HepG2 (cell line): ENCODE results near the gene ZC3H18. TPM values are rescaled to one million over a fixed set of nuclear protein-coding genes. Genes with fewer than 3 reads are reported as not detected.
A peak's percentile ranks its signal among the peaks of the same experiment; 100 is the strongest.

Experiments
- ARNT ChIP-seq: fragments of 450-650 bp; IDR thresholded peaks from 2 replicates; pipeline ENCODE4 v1.6.1; 2017
- ATF5 ChIP-seq: sonication (generic); formaldehyde crosslinking; IDR thresholded peaks from 2 replicates; pipeline ENCODE4 v1.4.0; 2020; ENCODE audit warnings: mild to moderate bottlenecking, low read depth, missing genetic modification reagents
- ETV6 ChIP-seq: sonication (generic); formaldehyde crosslinking; conservative IDR thresholded peaks from 2 replicates; pipeline ENCODE4 v1.4.0; 2020; ENCODE audit warnings: missing genetic modification reagents
- NR2F6 ChIP-seq, 2 experiments: IDR thresholded peaks; 2 replicates each; pipeline ENCODE4 v1.6.1; 2016; ENCODE audit warnings: antibody characterized with exemption in 1 of 2, mild to moderate bottlenecking in 1 of 2
- REPIN1 ChIP-seq: sonication (generic); formaldehyde crosslinking; IDR thresholded peaks from 2 replicates; pipeline ENCODE4 v1.8.0; 2022; ENCODE audit warnings: missing genetic modification reagents, low read depth, mild to moderate bottlenecking, borderline replicate concordance
- RFX3 ChIP-seq: IDR thresholded peaks from 2 replicates; pipeline ENCODE4 v1.6.1; 2016; ENCODE audit warnings: missing biosample characterization, missing genetic modification reagents
- SMAD3 ChIP-seq: sonication (generic); formaldehyde crosslinking; IDR thresholded peaks from 2 replicates; pipeline ENCODE4 v1.4.0; 2020; ENCODE audit warnings: missing genetic modification reagents
- TBP ChIP-seq: sonication (generic); formaldehyde crosslinking; IDR thresholded peaks from 2 replicates; pipeline ENCODE4 v1.5.0; 2020; ENCODE audit warnings: missing genetic modification reagents
- ZNF234 ChIP-seq: sonication (generic); formaldehyde crosslinking; conservative IDR thresholded peaks from 2 replicates; pipeline ENCODE4 v1.5.1; 2020; ENCODE audit warnings: mild to moderate bottlenecking, missing genetic modification reagents
- ZNF331 ChIP-seq: sonication (generic); formaldehyde crosslinking; IDR thresholded peaks from 2 replicates; pipeline ENCODE4 v1.4.0; 2020; ENCODE audit warnings: missing genetic modification reagents
- ZNF337 ChIP-seq: sonication (generic); formaldehyde crosslinking; IDR thresholded peaks from 2 replicates; pipeline ENCODE4 v1.5.1; 2020; ENCODE audit warnings: missing genetic modification reagents, low read depth, mild to moderate bottlenecking, borderline replicate concordance
- ZNF431 ChIP-seq: sonication (generic); formaldehyde crosslinking; IDR thresholded peaks from 2 replicates; pipeline ENCODE4 v1.9.0; 2022; ENCODE audit warnings: missing genetic modification reagents, low read depth, mild to moderate bottlenecking, borderline replicate concordance
- ZNF782 ChIP-seq: sonication (generic); formaldehyde crosslinking; IDR thresholded peaks from 2 replicates; pipeline ENCODE4 v1.4.0; 2020; ENCODE audit warnings: missing genetic modification reagents, mild to moderate bottlenecking, borderline replicate concordance
- ZNF883 ChIP-seq: sonication (generic); formaldehyde crosslinking; IDR thresholded peaks from 2 replicates; pipeline ENCODE4 v1.5.1; 2020; ENCODE audit warnings: mild to moderate bottlenecking, missing genetic modification reagents; ENCODE audit errors: not compliant biosample characterization
- ZSCAN9 ChIP-seq: IDR thresholded peaks from 2 replicates; pipeline ENCODE4 v1.6.1; 2016; ENCODE audit warnings: borderline replicate concordance
- ZXDC ChIP-seq: sonication (generic); formaldehyde crosslinking; IDR thresholded peaks from 2 replicates; pipeline ENCODE4 v1.5.0; 2020; ENCODE audit warnings: mild to moderate bottlenecking, missing genetic modification reagents
- polyA plus RNA-seq, 8 experiments: library from polyadenylated mRNA; depleted of rRNA in 3 of 8; stranded (reverse) in 7 of 8; unstranded in 1 of 8; fragments of >200 nt; fragmentation: Illumina TruSeq in 4 of 8; extraction: Trizol in 4 of 8; gene quantifications; 2 replicates each; pipeline versions ENCODE4 v1.2.1 to v1.2.3, GENCODE V29; 2011 to 2016; ENCODE audit warnings: low read depth in 4 of 8, missing spikeins in 1 of 8, mixed read lengths in 1 of 8; ENCODE audit not compliant: insufficient read depth in 1 of 8
- total RNA-seq, 5 experiments: library from RNA; depleted of rRNA; stranded (reverse); fragments of >200 nt; fragmentation: Illumina TruSeq; extraction: Trizol; gene quantifications; 2 replicates each; pipeline ENCODE4 v1.2.3, GENCODE V29; 2016; ENCODE audit warnings: low read depth in 1 of 5
- TF ChIP-seq, protein P1 (sequence below): sonication (generic); formaldehyde crosslinking; IDR thresholded peaks from 2 replicates; pipeline ENCODE4 v1.5.0; 2020; ENCODE audit warnings: missing genetic modification reagents
- TF ChIP-seq, protein P2 (sequence below): sonication (generic); formaldehyde crosslinking; IDR thresholded peaks from 2 replicates; pipeline ENCODE4 v1.8.1; 2022; ENCODE audit warnings: mild to moderate bottlenecking, missing genetic modification reagents
- TF ChIP-seq, protein P3 (sequence below): sonication (generic); formaldehyde crosslinking; IDR thresholded peaks from 2 replicates; pipeline ENCODE4 v1.5.0; 2020; ENCODE audit warnings: missing genetic modification reagents
- TF ChIP-seq, protein P4 (sequence below): sonication (generic); formaldehyde crosslinking; IDR thresholded peaks from 2 replicates; pipeline ENCODE4 v1.5.0; 2020; ENCODE audit warnings: missing genetic modification reagents
- TF ChIP-seq, protein P5 (sequence below): sonication (generic); formaldehyde crosslinking; IDR thresholded peaks from 2 replicates; pipeline ENCODE4 v1.4.0; 2020; ENCODE audit warnings: low read depth, mild to moderate bottlenecking, missing genetic modification reagents

ZC3H18 gene
- total and polyA plus RNA-seq, 2 of the 13 experiments (the other 11 are each of a cell fraction or from before 2014, with no cell fraction given): 11.2 to 27.4 TPM

DNA sequence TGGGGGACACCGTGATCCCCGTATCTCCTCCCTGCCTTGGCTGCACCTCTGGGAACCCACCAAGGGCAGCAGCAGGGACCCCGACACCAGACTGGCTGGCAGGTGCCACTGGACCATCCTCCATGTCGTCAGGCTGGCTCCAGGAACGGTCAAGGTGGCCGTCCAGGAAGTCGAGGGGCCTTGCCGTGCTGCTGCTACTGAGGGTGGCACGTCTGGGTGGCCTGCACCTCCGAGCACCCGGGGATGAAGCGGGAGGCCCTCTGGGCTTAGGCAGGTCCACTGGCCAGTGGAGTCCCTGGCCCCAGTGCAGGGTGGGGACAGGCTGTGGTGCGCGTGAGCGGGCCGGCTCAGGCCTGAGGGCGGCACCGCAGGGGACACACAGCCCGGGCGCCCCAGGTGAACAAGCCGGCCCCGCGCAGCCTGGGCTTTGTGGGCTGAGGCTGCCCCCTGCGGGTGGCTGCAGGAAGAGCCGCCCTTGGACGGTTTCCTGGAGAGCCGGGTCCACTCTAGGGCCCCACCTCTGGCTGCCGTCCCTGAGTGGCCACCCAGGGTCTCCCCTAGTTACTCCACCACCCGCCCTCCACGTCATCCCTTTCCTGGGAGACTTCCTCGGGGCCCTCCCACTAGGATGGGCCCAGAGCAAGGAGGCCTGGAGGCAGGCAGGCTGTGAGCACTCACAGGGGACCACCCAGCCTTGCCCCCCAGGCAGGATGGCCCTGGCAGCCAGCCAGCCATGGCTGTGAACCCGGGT is 42.8 kb upstream of the ZC3H18 start (continued):
- TF ChIP-seq ATF5 (no peak), REPIN1 (peak; percentile 51; the same call in 1 of the 2 replicates), ZNF234 (CRISPR knock-in tag) (no peak), ETV6 (no peak), ARNT (no peak), ZNF337 (CRISPR knock-in tag) (no peak), ZSCAN9 (CRISPR knock-in tag) (no peak), ZNF431 (no peak), SMAD3 (CRISPR knock-in tag) (no peak), ZNF331 (peak; percentile 54; the same call in 1 of the 2 replicates), ZXDC (CRISPR knock-in tag) (no peak), NR2F6 (IDR thresholded peaks at IDR 0.05) (no peak), NR2F6 (CRISPR knock-in tag; IDR thresholded peaks at IDR 0.05) (peak; percentile 44; the same call in 1 of the 2 replicates), ZNF782 (no peak), ZNF883 (CRISPR knock-in tag) (no peak), TBP (CRISPR knock-in tag) (peak; percentile 12; the same call in 1 of the 2 replicates), RFX3 (no peak)
- TF ChIP-seq, protein P1, sequence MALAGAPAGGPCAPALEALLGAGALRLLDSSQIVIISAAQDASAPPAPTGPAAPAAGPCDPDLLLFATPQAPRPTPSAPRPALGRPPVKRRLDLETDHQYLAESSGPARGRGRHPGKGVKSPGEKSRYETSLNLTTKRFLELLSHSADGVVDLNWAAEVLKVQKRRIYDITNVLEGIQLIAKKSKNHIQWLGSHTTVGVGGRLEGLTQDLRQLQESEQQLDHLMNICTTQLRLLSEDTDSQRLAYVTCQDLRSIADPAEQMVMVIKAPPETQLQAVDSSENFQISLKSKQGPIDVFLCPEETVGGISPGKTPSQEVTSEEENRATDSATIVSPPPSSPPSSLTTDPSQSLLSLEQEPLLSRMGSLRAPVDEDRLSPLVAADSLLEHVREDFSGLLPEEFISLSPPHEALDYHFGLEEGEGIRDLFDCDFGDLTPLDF: no peak
- TF ChIP-seq, protein P2, sequence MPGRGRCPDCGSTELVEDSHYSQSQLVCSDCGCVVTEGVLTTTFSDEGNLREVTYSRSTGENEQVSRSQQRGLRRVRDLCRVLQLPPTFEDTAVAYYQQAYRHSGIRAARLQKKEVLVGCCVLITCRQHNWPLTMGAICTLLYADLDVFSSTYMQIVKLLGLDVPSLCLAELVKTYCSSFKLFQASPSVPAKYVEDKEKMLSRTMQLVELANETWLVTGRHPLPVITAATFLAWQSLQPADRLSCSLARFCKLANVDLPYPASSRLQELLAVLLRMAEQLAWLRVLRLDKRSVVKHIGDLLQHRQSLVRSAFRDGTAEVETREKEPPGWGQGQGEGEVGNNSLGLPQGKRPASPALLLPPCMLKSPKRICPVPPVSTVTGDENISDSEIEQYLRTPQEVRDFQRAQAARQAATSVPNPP (CRISPR knock-in tag): no peak
- TF ChIP-seq, protein P3, sequence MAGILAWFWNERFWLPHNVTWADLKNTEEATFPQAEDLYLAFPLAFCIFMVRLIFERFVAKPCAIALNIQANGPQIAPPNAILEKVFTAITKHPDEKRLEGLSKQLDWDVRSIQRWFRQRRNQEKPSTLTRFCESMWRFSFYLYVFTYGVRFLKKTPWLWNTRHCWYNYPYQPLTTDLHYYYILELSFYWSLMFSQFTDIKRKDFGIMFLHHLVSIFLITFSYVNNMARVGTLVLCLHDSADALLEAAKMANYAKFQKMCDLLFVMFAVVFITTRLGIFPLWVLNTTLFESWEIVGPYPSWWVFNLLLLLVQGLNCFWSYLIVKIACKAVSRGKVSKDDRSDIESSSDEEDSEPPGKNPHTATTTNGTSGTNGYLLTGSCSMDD (CRISPR knock-in tag): no peak
- TF ChIP-seq, protein P4, sequence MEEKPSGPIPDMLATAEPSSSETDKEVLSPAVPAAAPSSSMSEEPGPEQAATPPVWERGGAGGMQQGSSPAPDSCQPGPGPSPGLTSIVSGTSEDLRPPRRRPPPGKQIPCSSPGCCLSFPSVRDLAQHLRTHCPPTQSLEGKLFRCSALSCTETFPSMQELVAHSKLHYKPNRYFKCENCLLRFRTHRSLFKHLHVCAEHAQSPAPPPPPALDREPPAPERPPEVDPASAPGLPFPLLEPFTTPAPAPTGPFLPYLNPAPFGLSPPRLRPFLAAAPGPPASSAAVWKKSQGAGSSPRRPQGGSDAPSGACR (CRISPR knock-in tag): no peak
- TF ChIP-seq, protein P5, sequence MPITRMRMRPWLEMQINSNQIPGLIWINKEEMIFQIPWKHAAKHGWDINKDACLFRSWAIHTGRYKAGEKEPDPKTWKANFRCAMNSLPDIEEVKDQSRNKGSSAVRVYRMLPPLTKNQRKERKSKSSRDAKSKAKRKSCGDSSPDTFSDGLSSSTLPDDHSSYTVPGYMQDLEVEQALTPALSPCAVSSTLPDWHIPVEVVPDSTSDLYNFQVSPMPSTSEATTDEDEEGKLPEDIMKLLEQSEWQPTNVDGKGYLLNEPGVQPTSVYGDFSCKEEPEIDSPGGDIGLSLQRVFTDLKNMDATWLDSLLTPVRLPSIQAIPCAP (CRISPR knock-in tag): no peak
